Measurements from ENCODE around the gene TRIM59. TPM values are rescaled to one million over a fixed set of nuclear protein-coding genes. Genes with fewer than 3 reads are reported as not detected.

Gene TRIM59
- total and polyA plus RNA-seq, 2 donors (not counting 1 experiment from before 2014, with no cell fraction given): 5.0 to 22.0 TPM

DNA sequence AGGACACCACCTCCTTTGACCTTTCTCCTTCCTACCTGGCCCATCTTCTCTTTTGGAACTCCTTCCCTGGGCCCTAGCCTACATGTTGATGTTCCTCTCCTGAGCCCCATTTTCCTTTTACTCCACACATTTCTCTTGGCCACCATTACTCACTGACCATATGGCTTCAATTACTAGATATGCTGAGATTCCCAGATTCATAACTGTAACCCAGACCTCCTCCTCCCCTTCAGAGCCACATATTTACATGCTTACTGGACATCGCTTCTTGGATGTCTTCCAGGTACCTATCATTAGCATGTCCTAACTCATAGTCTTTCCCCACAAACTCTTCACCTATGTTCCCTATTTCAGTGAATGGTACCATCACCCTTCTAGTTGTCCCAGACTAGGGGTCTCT, 24.4 kb upstream of the TRIM59 start:
- Histone ChIP-seq H3K4me3 (ENCODE audit: control extremely low read depth in 1 of 5, extremely low read depth in 1 of 5, insufficient read depth in 1 of 5, low read depth in 2 of 5, low read length in 4 of 5) (no peak overlapping the region), H2AFZ (ENCODE audit: insufficient read depth, low read depth, low read length, poor library complexity, severe bottlenecking) (no peak overlapping the region), H3K4me2 (replicated peaks; ENCODE audit: low read depth, low read length, poor library complexity, severe bottlenecking) (no peak overlapping the region), H3K9me3 (ENCODE audit: control extremely low read depth in 1 of 3, control insufficient read depth in 2 of 3, insufficient read depth in 1 of 3, low read length in 2 of 3) (peaks cover 0 to 17% (median 13%) of the 10 kb centered on the region in 3 donors), H3K36me3 (replicated peaks in 1 of 2; ENCODE audit: control extremely low read depth in 1 of 2, control insufficient read depth in 1 of 2, extremely low read depth in 1 of 2, insufficient read depth in 2 of 2, low read length in 1 of 2) (no peaks in the 10 kb centered on the region), H3K4me1 (ENCODE audit: control insufficient read depth in 2 of 2, insufficient read depth in 2 of 2, low read length in 2 of 2) (peaks cover 0 to 9% of the 10 kb centered on the region in 2 donors), H3K27ac (ENCODE audit: low read length in 2 of 2) (no peak overlapping the region), H4K20me1 (ENCODE audit: control insufficient read depth, insufficient read depth, low read length, poor library complexity, severe bottlenecking) (no peaks in the 10 kb centered on the region), H3K79me2 (ENCODE audit: control insufficient read depth, insufficient read depth, low read length) (no peaks in the 10 kb centered on the region), H3K27me3 (replicated peaks in 1 of 4; ENCODE audit: control extremely low read depth in 1 of 4, control insufficient read depth in 3 of 4, insufficient read depth in 4 of 4, low read length in 3 of 4) (peaks cover 0 to 4% (median 0%) of the 10 kb centered on the region in 4 experiments), H3K9ac (ENCODE audit: low read length) (no peak overlapping the region)
- ATAC-seq (ENCODE audit: low read depth) (no peak), DNase-seq (no peak)
- TF ChIP-seq, protein P1, sequence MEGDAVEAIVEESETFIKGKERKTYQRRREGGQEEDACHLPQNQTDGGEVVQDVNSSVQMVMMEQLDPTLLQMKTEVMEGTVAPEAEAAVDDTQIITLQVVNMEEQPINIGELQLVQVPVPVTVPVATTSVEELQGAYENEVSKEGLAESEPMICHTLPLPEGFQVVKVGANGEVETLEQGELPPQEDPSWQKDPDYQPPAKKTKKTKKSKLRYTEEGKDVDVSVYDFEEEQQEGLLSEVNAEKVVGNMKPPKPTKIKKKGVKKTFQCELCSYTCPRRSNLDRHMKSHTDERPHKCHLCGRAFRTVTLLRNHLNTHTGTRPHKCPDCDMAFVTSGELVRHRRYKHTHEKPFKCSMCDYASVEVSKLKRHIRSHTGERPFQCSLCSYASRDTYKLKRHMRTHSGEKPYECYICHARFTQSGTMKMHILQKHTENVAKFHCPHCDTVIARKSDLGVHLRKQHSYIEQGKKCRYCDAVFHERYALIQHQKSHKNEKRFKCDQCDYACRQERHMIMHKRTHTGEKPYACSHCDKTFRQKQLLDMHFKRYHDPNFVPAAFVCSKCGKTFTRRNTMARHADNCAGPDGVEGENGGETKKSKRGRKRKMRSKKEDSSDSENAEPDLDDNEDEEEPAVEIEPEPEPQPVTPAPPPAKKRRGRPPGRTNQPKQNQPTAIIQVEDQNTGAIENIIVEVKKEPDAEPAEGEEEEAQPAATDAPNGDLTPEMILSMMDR (IDR thresholded peaks at IDR 0.05): no peak
- no peak for TF ChIP-seq EZH2 (IDR thresholded peaks at IDR 0.05; ENCODE audit: borderline replicate concordance, insufficient read depth, low read depth, low read length, poor library complexity, severe bottlenecking)
- Mint-ChIP-seq H3K4me3 (no peak overlapping the region), H3K27ac (no peak overlapping the region), H3K9me3 (ENCODE audit: insufficient read depth) (peaks cover 7% of the 10 kb centered on the region), H3K27me3 (peaks cover 4% of the 10 kb centered on the region), H3K4me1 (peaks cover 4% of the 10 kb centered on the region)
- POLR2A ChIA-PET: no interaction called here
- 100% methylated on average over 1 of the region's 1 CpG for WGBS (ENCODE audit: insufficient coverage)
- CTCF ChIA-PET: no interaction called here
- intact Hi-C loops (cut with micrococcal nuclease): no loop called here

DNA sequence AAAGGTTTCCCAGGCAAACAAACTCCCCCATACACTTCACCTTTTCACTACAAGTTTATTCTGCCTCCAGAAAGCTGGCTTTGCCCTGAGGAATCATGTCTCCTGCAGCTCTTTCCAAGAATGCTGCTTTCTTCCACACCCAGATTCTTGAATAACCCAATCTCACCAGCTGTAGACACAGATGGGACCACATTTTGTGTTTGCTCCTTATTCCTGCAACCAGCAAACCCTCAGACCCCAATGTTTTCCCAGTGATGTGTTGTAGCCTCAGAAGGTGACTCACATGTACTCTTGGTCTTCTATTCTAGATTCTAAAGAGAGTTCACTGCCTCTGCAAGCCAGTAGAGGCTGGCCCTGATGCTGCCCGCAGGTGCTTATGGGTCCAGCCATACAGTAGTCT, 23.6 kb upstream of the TRIM59 start:
- intact Hi-C loops (cut with micrococcal nuclease): no loop called here
- Histone ChIP-seq H3K36me3 (replicated peaks in 1 of 2; ENCODE audit: control extremely low read depth in 1 of 2, control insufficient read depth in 1 of 2, extremely low read depth in 1 of 2, insufficient read depth in 2 of 2, low read length in 1 of 2) (no peaks in the 10 kb centered on the region), H2AFZ (ENCODE audit: insufficient read depth, low read depth, low read length, poor library complexity, severe bottlenecking) (no peak overlapping the region), H3K9me3 (ENCODE audit: control extremely low read depth in 1 of 3, control insufficient read depth in 2 of 3, insufficient read depth in 1 of 3, low read length in 2 of 3) (peaks cover 0 to 17% (median 13%) of the 10 kb centered on the region in 3 donors), H4K20me1 (ENCODE audit: control insufficient read depth, insufficient read depth, low read length, poor library complexity, severe bottlenecking) (no peaks in the 10 kb centered on the region), H3K4me3 (ENCODE audit: control extremely low read depth in 1 of 5, extremely low read depth in 1 of 5, insufficient read depth in 1 of 5, low read depth in 2 of 5, low read length in 4 of 5) (no peak overlapping the region), H3K27me3 (replicated peaks in 1 of 4; ENCODE audit: control extremely low read depth in 1 of 4, control insufficient read depth in 3 of 4, insufficient read depth in 4 of 4, low read length in 3 of 4) (peaks cover 0 to 4% (median 0%) of the 10 kb centered on the region in 4 experiments), H3K27ac (ENCODE audit: low read length in 2 of 2) (no peak overlapping the region), H3K4me1 (ENCODE audit: control insufficient read depth in 2 of 2, insufficient read depth in 2 of 2, low read length in 2 of 2) (peaks cover 0 to 9% of the 10 kb centered on the region in 2 donors), H3K9ac (ENCODE audit: low read length) (no peak overlapping the region), H3K79me2 (ENCODE audit: control insufficient read depth, insufficient read depth, low read length) (no peaks in the 10 kb centered on the region), H3K4me2 (replicated peaks; ENCODE audit: low read depth, low read length, poor library complexity, severe bottlenecking) (no peak overlapping the region)
- H3K4me1 Mint-ChIP-seq: peaks cover 4% of the 10 kb centered on the region
- H3K27me3 Mint-ChIP-seq: peaks cover 7% of the 10 kb centered on the region
- H3K9me3 Mint-ChIP-seq (ENCODE audit: insufficient read depth): peaks cover 8% of the 10 kb centered on the region
- no peak overlapping the region for H3K4me3 Mint-ChIP-seq
- H3K27ac Mint-ChIP-seq: no peak overlapping the region
- no CpG with 5 or more reads among the region's 1 CpG for WGBS (ENCODE audit: insufficient coverage)
- CTCF ChIA-PET: no interaction called here
- TF ChIP-seq, protein P1 (IDR thresholded peaks at IDR 0.05): no peak
- TF ChIP-seq EZH2 (IDR thresholded peaks at IDR 0.05; ENCODE audit: borderline replicate concordance, insufficient read depth, low read depth, low read length, poor library complexity, severe bottlenecking): no peak
- no peak for DNase-seq
- ATAC-seq (ENCODE audit: low read depth): no peak
- POLR2A ChIA-PET: no interaction called here

All from B cell (primary cell).